GM18951 (cell line): Measurements from ENCODE around the gene TMEM132A.

Experiments
- POLR2A ChIP-seq: IDR thresholded peaks from 4 replicates; pipeline ENCODE4 v1.6.1; 2011; ENCODE audit warnings: mild to moderate bottlenecking; ENCODE audit not compliant: insufficient read length, insufficient read depth; ENCODE audit errors: extremely low read depth
- in situ Hi-C: fragments of 300-500 bp; cut with MboI; formaldehyde crosslinking; loops from one replicate; pipeline ENCODE4 v1.12.0; 2022; ENCODE audit warnings: low sequenced_read_pairs, mixed read lengths, inconsistent platforms; ENCODE audit not compliant: unreplicated experiment

Gene TMEM132A

GRCh38 chr11:60919956-60920355 lies 4.3 kb upstream of the TMEM132A start:
- in situ Hi-C loops, result no loop called here
- no peak for TF ChIP-seq POLR2A

DNA sequence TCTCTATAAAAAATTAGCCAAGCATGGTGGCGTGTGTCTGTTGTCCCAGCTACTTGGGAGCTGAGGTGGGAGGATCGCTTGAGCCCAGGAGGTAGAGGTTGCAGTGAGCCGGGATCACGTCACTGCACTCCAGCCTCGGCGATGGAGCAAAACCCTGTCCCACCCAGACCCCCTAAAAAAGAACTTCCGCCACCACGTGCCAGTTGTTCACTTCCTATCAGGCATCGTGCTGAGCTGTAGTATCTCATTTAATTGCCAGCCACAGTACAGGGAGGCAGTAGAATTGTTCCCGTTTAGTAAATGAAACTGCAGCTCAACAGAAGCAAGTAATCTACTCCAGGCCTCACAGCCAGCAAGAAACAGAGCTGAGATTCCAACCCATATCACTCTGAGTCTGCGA lies 3.0 kb upstream of the TMEM132A start:
- in situ Hi-C loops, result no loop called here

GRCh38 chr11:60921777-60922335 lies 2.4 kb upstream of the TMEM132A start:
- in situ Hi-C loops, result no loop called here

More for the DNA sequence above, 3.0 kb upstream of the TMEM132A start:
- no peak for TF ChIP-seq POLR2A

DNA sequence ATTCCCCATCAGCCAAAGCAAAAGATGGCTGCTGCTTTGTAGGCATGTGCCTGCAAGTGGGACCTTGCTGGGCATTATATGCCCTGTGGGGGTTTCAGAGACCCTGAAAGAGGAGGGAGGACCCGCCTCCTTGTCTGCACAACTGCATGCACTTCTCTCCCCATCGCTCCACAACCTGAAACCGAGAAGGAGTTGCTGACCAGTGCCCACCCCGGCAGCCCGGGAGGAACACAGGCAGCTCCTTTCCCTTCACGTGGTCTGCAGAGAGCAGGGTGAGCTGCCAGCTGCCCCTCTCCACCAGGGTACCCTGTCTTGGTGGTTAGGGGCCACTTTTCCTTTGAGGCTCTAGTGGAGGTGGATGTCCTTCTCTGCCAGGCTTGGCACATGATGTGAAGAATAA lies 1.4 kb upstream of the TMEM132A start:
- no peak for TF ChIP-seq POLR2A

More at GRCh38 chr11:60921777-60922335, 2.4 kb upstream of the TMEM132A start:
- no peak for TF ChIP-seq POLR2A

DNA sequence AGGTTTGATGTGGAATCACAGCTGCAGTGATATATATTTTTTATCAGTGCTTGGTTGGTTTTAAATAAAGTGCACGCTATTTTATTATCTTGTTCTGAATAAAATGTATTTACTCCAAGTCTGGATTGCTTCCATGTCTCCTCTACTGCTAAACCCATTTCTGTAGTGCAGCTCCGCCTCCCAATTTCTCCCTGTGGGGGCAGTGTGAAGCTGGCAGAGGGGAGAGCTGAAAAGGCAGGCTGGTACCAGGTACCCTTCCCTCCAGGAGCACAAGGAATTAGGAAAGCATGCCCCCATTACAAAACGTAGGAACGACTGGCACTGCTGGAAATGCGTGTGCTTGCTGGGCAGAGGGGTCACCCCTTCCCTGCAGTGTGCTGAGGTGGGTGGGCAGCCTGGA lies 934 bp upstream of the TMEM132A start:
- in situ Hi-C loops, result no loop called here
- TF ChIP-seq POLR2A, result no peak

More for the DNA sequence above, 1.4 kb upstream of the TMEM132A start:
- in situ Hi-C loops, result no loop called here

DNA sequence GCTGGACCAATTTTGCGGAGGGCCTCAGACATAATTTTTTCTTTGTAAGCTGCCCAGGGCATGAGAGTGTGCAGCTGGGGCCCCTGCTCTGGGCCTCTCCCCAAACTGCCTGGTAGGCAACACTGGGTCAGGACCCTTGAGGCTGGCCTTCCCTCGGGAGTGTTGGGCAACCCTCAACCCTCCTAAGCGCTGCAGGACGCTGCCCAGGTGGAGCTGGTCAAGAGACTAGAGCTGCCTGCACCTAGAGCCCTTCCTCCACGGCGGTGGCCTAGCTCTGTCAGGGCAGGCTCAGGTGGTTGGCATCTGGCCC lies 505 bp upstream of the TMEM132A start:
- TF ChIP-seq POLR2A, result no peak
- in situ Hi-C loops, result no loop called here

- no peak for TF ChIP-seq POLR2A
- in situ Hi-C loops, result no loop called here
These were observed 920 bp downstream of the TMEM132A start for GRCh38 chr11:60924906-60925853.

DNA sequence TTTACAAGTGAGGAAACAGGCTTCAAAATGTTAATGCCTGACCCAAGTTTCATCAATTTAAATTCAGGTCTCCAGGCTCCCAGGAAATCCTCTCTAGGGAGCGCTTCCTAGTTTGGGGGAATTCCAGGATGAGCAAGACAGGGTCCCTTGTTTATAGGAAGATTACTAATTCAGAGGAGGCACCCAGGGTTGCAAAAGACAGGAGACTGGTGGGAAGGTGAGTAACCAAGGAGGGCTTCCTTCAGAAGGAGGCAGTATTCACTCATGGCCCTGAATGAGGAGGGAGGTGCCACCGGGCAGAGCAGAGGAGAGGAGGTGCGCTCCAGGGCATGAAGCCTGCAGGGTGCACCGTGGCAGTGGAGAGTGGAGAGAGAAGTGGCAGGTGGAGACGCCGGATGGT lies 1.6 kb downstream of the TMEM132A start:
- in situ Hi-C loops, result no loop called here

GRCh38 chr11:60926500-60926899 lies 2.2 kb downstream of the TMEM132A start:
- in situ Hi-C loops, result no loop called here

More for the DNA sequence above, 1.6 kb downstream of the TMEM132A start:
- no peak for TF ChIP-seq POLR2A

GRCh38 chr11:60927061-60927592 lies 2.9 kb downstream of the TMEM132A start:
- TF ChIP-seq POLR2A, result no peak
- in situ Hi-C loops, result no loop called here

More at GRCh38 chr11:60926500-60926899, 2.2 kb downstream of the TMEM132A start:
- TF ChIP-seq POLR2A, result no peak

- TF ChIP-seq POLR2A, result no peak
- in situ Hi-C loops, result no loop called here
These were observed 3.3 kb downstream of the TMEM132A start for GRCh38 chr11:60927600-60927999.

GRCh38 chr11:60928563-60929001 lies 4.3 kb downstream of the TMEM132A start:
- TF ChIP-seq POLR2A, result no peak
- in situ Hi-C loops, result no loop called here

DNA sequence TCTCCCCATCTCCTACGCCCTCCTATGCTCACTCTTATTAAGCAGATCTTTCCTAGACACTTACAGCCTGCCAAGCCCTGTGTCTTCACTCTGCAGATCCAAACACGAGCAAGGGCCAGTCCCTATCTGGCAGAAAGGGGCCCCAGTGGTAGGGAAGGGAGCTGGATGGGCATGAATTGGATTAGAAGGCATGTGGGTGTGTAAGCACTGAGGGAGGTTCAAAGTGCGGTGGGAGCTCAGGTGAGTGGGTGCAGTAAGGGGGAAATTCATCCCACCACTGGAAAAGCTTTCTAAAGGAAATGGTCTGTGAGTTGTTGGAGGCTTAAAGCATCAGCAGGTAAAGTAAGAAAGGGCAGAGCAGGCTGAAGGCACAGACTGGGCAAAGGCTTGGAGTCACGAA lies 5.5 kb downstream of the TMEM132A start:
- in situ Hi-C loops, result no loop called here
- no peak for TF ChIP-seq POLR2A

DNA sequence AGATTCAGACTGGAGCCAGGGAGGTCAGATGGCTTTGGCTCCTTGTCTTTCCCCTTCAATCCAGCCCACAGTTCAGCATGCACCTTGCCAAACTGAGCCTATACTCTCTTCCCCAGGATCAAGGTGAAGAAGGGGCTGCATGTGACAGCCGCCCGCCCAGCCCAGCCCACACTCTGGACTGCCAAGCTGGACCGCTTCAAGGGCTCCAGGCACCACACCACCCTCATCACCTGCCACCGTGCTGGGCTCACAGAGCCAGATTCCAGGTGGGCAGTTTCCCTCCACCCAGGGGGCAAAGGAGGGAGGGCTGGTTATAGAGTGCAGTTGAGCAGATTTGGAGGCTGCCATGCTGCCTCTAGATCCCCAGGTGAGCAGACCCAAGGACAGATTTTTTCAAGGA lies 6.1 kb downstream of the TMEM132A start:
- TF ChIP-seq POLR2A, result no peak
- in situ Hi-C loops, result no loop called here
